GM18907 (cell line): ENCODE data around the gene ARHGEF19.
"Not testable (repeated sequence)": the region's sequence is repeated elsewhere in the genome, so short reads cannot be mapped to it uniquely, and the experiment has no call there.

Experiments
- ATAC-seq: cut with Tn5 transposase; IDR thresholded peaks from one replicate; pipeline ENCODE4 v1.9.1; 2021; ENCODE audit warnings: mild to moderate bottlenecking, moderate library complexity; ENCODE audit not compliant: unreplicated experiment

Gene ARHGEF19

DNA sequence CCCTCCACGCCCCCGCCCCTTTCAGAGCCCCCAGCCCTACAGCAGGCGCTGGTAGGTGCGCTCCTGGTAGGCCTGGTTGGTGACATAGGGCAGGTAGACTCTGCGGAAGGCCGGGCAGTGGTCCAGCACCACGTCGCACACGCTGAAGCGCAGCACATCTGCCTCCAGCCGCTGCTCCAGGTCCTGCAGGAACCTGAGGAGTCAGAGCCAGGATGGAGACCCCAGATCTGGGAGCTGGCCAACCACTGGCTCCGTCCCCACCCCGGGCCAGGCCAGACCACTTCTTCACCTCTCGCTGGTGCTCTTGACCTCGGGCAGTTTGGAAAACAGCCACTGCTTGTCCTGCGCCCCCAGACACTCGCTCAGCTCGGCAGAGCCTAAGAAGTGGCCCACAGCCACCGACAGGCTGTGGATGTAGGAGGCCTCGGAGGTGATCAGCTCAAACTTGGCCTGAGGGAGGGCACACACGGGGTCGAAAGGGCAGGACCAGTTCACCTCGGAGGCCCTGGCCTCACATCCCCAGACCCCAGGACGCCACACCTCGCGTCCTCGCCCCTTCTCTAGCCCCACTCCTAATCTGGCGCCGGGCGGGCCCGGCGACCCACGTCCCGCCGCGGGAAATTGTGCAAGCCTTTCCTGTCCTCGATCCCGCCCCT, 6.4 kb downstream of the ARHGEF19 start:
- ATAC-seq, result no peak

DNA sequence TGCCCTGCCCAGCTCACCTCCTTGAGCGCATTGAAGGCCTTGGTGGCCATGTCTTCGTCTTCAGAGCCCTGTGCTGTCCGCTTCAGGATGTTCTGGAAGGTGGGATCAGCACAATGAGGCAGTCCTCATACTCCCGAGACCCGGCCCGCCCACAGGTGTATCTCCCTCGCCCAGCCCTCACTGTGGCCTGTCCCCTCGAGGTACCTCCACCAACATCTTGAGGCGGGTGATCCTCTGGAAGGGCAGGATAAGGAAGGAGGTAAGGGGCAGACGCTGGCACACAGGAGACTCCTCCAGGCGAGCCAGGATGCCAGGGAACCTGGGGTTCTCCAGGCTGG, 7.1 kb downstream of the ARHGEF19 start:
- ATAC-seq, result no peak

GRCh38 chr1:16204634-16205333, 7.7 kb downstream of the ARHGEF19 start:
- ATAC-seq, result no peak

DNA sequence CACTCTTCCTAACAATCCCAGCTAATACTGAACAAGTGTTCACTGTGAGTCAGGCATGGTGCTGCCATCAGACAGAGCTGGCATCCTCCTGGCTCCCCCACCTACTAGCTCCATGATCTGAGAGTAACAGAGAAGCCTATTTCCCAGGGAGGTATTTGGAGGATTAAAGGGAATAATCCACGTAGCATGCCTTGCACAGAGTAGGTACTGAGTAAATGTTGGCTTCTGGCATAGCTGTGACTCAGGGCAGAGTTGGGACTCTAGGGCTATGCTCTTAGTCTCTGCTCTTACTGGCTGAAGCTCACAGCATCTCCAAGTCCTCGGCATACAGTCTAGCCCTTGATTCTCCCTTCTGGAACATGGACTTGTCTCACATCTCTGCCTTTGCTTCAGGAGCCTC, 8.2 kb downstream of the ARHGEF19 start:
- no peak for ATAC-seq

GRCh38 chr1:16203550-16203949, 8.9 kb downstream of the ARHGEF19 start:
- ATAC-seq, result no peak

DNA sequence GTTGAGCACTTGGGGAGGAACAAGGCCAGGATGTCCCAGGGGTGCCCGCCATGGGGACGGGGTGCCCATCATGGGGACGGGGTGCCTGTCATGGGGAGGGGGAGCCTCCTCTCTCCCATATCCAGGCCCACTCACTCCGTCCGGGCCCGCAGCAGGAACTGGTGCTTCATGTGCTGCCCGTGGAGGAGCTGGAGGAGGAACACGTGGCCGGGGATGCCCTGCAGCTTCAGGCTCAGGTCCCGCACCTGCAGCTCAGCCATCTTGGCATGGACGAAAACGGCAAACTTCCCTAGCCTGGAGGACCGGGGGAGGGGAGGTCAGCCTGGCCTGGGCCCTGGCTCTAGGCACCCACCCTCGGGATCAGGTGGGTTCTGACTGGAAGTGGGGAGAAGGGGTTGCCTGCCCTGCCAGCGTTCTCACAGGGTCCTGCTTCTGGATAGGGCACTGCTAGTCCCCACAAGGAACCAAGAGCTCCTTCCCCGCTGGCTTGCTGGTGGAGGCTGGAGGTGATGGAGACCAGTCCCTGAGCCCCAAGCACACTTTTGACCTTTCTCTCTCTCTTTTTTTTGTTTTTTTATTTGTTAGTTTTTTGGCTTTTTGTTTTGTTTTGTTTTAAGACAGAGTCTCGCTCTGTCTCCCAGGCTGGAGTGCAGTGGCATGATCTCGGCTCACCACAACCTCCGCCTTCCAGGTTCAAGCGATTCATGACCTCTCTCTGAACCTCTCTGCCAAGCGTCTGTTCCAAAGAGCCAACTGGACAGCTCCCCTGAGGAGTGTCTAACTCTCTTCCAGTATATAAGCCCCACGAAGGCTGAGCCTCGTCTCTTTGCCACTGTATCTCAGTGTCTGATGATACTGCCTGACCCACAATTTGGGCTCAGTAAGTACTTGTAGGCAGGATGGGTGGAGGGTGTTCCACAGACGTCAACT, 9.9 kb downstream of the ARHGEF19 start:
- no peak for ATAC-seq

GRCh38 chr1:16199700-16200099, 12.8 kb downstream of the ARHGEF19 start:
- ATAC-seq, result no peak

DNA sequence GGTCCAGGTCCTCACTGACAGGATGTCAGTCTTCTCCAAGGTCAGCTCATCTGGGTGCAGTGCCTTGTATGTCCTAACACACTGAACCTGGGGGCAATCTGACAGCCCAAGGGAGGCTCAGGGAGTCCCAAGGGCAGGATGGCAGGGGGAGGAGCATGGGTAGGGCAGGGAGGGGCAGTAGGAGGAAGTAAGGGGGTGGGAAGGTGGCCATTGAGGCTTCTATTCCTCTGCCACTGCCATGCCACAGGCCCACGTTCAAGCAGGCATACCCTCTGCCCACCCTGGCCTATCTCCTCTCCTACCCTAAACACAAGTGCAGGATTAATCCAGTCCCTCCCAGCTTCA, 13.3 kb downstream of the ARHGEF19 start:
- ATAC-seq, result no peak

- ATAC-seq, result no peak
These were observed 13.9 kb downstream of the ARHGEF19 start for GRCh38 chr1:16198444-16199156.

DNA sequence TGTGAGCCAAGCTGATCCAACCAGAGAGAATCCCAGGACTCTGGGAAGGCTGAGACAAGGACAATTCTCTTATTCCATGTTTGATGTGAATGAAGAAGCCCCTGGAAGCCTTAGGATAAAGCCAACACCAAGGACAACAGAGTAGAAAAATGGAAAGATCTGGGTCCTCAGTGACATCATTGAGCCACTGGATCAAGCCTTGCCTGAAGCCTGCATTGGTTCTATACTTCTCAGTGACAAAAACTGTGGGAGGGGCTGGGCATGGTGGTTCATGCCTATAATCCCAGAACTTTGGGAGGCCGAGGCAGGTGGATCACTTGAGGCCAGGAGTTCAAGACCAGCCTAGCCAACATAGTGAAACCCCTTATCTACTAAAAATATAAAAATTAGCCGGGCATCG, 15.6 kb downstream of the ARHGEF19 start:
- no peak for ATAC-seq

DNA sequence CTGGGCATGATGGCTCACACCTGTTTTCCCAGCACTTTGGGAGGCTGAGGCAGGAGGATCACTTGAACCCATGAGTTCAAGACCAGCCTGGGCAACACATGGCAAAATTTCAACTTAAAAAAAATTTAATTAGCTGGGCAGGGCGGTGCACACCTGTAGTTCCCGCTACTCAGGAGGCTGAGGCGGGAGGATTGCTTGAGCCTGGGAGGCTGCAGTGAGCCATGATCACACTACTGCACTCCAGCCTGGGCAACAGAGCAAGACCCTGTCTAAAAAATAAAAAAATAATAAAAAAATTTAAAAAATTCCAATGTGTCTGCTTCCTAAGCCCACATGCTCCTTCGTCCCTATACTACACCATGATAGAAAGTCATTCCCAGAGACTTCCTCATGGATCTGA, 16.3 kb downstream of the ARHGEF19 start:
- ATAC-seq, result not testable (repeated sequence)

- no peak for ATAC-seq
These were observed 16.9 kb downstream of the ARHGEF19 start for GRCh38 chr1:16195518-16195905.

GRCh38 chr1:16191916-16192546, 20.4 kb downstream of the ARHGEF19 start:
- ATAC-seq, result no peak

DNA sequence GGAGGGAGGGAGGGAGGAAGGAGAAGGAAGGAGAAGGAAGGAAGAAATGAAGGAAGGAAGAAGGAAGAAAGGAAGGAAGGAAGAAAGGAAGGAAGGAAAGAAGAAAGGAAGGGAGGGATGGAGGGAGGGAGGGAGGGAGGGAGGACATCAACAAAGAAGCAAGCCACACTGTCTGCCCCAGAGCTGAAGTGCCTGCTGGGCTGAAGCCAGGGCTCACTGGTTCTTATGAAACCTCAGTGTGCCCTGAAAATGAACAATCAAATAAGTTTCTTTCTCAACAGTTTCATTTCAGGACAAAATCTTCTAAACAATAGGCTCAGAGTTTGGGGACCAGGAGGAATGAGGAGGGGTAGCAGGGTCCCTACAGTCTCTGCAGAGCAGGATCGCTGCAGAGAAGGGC, 21.1 kb downstream of the ARHGEF19 start:
- no peak for ATAC-seq

- no peak for ATAC-seq
These were observed 22.4 kb downstream of the ARHGEF19 start for GRCh38 chr1:16189921-16190621.

DNA sequence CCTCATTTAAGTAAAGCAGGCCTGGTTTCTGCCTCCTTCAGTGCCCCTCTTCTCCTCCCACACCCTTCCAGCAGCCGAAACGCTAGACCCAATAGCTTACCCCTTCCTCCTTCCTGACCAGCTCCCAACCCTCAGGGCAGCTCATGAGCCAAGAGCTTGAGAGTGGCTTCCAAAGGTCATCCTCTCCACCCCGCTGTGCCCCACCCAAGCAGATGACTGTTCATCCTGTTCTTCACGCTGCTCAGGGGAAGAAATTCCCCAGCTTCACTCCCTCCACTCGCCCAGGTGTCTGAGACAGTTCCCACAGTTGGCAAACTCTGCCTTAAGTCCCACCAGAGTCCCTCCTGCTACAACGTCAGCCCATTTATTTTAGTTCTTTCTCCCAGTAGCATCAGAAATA, 23.4 kb downstream of the ARHGEF19 start:
- no peak for ATAC-seq

- ATAC-seq, result no peak
These were observed 24.6 kb downstream of the ARHGEF19 start for GRCh38 chr1:16187748-16188401.

DNA sequence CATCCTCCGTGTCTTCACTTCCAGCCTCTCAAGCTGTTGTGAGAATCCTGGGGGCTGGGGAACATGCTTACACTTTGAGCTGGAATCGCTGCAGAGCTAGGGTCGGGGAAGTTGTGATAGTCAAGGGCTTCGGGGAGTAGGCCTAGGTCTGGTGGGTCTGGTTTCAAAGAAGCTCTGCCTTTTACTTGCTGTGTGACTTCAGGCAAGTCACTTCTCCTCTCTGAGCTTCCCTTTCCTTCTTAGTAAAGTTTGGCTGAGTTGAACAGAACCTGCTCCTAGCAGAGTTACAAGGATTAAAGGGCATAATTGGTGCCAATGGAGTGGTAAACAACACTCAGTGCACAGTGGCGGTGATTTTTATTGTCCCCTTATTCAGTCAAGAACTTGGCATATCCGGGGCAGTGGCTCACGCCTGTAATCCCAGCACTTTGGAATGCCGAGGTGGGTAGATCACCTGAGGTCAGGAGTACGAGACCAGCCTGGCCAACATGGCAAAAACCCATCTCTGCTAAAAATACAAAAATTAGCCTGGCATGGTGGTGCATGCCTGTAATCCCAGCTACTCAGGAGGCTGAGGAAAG, 25.7 kb downstream of the ARHGEF19 start:
- no peak for ATAC-seq

DNA sequence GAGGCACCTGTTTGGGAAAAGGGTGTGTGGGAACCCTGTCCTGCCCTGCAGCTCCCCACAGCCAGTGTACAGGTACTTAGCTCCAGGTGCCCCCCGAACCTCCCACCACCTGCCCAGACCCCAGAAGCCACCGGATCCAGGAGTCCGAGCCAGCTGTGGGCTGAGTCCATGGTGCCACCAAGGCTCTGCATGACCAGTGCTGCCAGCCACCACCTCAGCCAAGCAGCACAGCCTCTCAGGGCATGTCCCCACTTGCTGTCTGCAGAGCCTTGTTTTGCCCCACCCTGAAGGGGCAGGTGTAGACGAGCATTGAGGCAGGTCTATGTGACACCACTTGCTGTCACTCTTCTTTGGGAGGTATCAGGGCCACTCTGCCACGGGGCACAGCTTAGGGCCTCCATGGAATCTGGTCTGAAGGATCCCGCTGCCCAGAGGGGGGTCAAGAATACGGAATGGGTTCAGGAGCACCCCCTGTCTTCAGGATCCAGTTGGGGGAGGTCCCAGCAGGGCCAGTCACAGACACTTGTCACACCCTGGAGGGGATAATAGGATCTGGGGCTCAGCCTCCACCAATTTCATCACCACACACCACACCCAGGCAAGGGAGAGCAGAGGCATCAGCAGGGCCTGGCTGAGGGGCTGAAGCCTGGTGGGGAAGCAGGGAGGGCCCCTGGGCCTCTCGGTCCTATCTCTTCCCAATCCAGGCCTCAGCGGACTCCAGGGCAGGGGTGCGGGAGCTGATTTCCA, 27.7 kb downstream of the ARHGEF19 start:
- no peak for ATAC-seq
